ENCODE data around the gene SNX19. TPM values are rescaled to one million over a fixed set of nuclear protein-coding genes. Genes with fewer than 3 reads are reported as not detected.

Gene SNX19
- total RNA-seq, 1 donor from 2014 or later, result 72.2 TPM

DNA sequence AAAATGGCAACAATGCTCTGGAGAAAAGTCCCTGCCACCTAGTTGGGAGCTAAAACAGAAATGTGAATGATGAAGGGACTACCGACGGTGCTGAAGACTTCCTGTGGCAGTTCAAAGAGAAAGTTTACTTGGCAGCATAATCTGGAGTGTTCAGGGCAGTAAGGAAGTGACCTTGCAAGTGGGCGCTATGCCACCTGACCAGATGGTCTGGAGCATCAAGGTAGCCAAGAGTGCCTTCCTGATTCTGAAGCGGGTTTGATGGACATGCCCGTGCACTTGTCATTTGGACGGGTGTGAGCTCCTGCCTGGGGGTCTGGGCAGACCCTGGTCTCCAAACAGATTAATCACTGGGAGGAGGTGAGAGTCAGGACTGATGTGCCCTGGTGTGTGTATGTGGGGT is 1.8 kb upstream of the SNX19 start:
- TF ChIP-seq, protein P1, sequence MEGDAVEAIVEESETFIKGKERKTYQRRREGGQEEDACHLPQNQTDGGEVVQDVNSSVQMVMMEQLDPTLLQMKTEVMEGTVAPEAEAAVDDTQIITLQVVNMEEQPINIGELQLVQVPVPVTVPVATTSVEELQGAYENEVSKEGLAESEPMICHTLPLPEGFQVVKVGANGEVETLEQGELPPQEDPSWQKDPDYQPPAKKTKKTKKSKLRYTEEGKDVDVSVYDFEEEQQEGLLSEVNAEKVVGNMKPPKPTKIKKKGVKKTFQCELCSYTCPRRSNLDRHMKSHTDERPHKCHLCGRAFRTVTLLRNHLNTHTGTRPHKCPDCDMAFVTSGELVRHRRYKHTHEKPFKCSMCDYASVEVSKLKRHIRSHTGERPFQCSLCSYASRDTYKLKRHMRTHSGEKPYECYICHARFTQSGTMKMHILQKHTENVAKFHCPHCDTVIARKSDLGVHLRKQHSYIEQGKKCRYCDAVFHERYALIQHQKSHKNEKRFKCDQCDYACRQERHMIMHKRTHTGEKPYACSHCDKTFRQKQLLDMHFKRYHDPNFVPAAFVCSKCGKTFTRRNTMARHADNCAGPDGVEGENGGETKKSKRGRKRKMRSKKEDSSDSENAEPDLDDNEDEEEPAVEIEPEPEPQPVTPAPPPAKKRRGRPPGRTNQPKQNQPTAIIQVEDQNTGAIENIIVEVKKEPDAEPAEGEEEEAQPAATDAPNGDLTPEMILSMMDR (IDR thresholded peaks at IDR 0.05), result no peak
- Histone ChIP-seq H3K36me3 (peaks cover 10% of the 10 kb centered on the region), H3K27ac (no peak overlapping the region), H3K9me3 (no peaks in the 10 kb centered on the region), H3K27me3 (no peaks in the 10 kb centered on the region), H3K4me1 (peaks cover 18% of the 10 kb centered on the region), H3K4me3 (no peak overlapping the region)
- intact Hi-C loops (cut with DNase I), result no loop called here
- DNase-seq (no peak), ATAC-seq (no peak)

DNA sequence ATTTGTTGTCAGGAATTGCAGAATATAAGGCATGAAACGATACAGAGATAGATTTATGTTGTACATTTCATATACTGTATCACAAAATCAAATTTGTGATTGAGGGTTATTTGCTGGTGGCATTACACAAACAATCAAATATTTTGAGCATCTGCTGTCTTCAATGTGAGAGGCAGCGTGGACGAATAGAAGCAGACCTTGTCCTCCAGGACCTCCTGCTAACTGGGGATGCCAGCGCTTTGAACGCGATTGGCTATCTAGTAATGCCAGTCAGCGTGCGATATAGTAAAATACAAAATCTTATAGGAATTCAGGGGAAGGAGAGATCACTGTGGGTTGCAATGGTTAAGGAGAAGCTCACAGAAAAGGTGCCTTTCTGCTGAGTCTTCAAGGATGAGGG is 631 bp upstream of the SNX19 start:
- Histone ChIP-seq H3K4me3 (peak overlapping the region; percentile 98), H3K4me1 (peaks cover 18% of the 10 kb centered on the region), H3K27me3 (no peaks in the 10 kb centered on the region), H3K27ac (peak overlapping the region; percentile 96), H3K9me3 (no peaks in the 10 kb centered on the region), H3K36me3 (peaks cover 19% of the 10 kb centered on the region)
- intact Hi-C loops (cut with DNase I), result no loop called here
- DNase-seq (no peak), ATAC-seq (no peak)
- TF ChIP-seq, protein P1 (IDR thresholded peaks at IDR 0.05), result no peak

DNA sequence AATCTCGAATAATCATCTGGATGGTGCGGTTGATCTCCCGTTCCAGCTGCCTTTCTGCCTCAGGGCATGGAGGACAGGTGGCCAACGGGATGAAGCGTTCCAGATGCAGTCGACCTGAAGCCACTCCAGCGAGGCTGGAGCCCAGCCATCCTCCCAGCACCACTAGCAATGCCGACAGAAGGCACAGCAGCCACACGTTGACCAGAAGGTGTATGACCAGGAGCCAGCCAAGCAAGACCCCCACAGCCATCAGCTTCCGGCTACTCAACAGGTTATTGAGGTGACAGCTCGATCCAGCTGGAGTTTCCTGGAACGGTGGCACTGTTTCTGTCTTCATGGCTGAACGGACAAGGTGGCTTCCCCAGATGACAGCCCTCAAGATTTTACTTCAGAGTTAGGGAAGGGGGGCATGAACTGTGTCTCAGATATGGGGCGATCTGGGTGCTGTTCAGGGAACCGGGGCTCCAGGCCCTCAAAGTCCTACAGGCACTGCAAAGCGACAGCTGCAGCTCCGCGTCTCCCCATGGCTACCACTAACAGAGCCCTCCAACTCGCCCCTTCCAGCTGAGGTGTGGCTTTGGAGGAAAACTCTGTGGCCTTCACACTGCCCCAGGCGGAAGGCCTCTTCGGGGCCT is 559 bp downstream of the SNX19 start:
- Histone ChIP-seq H3K27me3 (no peaks in the 10 kb centered on the region), H3K4me3 (peak overlapping the region; percentile 98), H3K4me1 (peaks cover 18% of the 10 kb centered on the region), H3K36me3 (peaks cover 28% of the 10 kb centered on the region), H3K27ac (peak overlapping the region; percentile 96), H3K9me3 (no peaks in the 10 kb centered on the region)
- intact Hi-C loops (cut with DNase I), result no loop called here
- no peak for ATAC-seq
- DNase-seq, result no peak
- TF ChIP-seq, protein P1 (IDR thresholded peaks at IDR 0.05), result no peak

DNA sequence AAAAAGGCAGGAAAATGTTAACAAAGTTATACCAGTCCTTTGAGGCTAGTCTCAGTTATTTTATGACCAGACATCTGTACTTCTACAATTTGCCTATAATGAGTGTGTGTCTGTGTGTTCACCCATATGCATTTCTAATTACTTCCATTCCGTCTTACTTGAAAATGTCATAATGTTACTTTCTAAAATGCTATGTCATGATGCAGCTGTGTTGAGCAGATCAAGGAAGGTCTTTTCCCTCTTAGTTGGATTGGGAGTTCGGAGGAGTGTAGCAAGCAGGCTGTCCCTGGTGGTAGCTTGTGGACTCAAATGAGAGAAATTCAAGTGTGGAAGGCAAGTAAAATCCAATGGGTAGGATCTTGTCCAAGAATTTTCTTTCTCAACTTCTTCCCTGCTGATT is 3.0 kb downstream of the SNX19 start:
- DNase-seq (no peak), ATAC-seq (no peak)
- TF ChIP-seq, protein P1 (IDR thresholded peaks at IDR 0.05), result no peak
- Histone ChIP-seq H3K9me3 (no peaks in the 10 kb centered on the region), H3K4me1 (peaks cover 21% of the 10 kb centered on the region), H3K36me3 (peaks cover 49% of the 10 kb centered on the region), H3K4me3 (no peak overlapping the region), H3K27ac (no peak overlapping the region), H3K27me3 (no peaks in the 10 kb centered on the region)
- intact Hi-C loops (cut with DNase I), result no loop called here

DNA sequence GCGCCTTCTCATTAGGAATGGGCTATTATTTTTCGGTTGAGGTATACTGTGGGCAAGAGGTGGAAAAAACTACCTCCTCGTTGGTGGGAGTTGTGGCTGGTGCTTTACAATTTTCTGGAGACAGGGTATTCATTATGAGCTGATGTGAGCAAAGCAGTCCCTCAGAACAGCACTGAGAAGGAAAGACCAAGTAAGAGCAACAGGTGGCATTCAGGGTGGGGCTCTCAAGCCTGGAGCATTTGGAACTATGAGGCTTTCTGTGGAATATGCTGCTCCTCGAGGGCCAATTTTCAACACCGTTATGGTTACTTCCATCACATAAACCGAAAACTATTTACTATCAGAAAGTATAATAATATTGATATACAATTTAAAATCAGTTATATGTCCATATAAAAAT is 3.7 kb downstream of the SNX19 start:
- Histone ChIP-seq H3K27me3 (no peaks in the 10 kb centered on the region), H3K36me3 (peaks cover 56% of the 10 kb centered on the region), H3K4me1 (peaks cover 21% of the 10 kb centered on the region)

More for the DNA sequence above, 3.7 kb downstream of the SNX19 start:
- TF ChIP-seq, protein P1 (IDR thresholded peaks at IDR 0.05), result no peak
- DNase-seq (no peak), ATAC-seq (no peak)
- H3K9me3 ChIP-seq, result no peaks in the 10 kb centered on the region
- H3K4me3 ChIP-seq, result no peak overlapping the region
- no peak overlapping the region for H3K27ac ChIP-seq
- intact Hi-C loops (cut with DNase I), result no loop called here

Data from upper lobe of right lung (tissue), 1 donor.